Endothelial cell of umbilical vein (primary cell): Measurements from ENCODE around the gene CCND1.

Source experiments
- EZH2 ChIP-seq: IDR thresholded peaks from 2 replicates; pipeline ENCODE4 v1.6.1; 2012; ENCODE audit warnings: borderline replicate concordance, low read depth, mild to moderate bottlenecking, moderate library complexity, low read length, inconsistent platforms; ENCODE audit not compliant: severe bottlenecking
- POLR2A ChIP-seq: IDR thresholded peaks from 2 replicates; pipeline ENCODE4 v1.6.1; 2012; ENCODE audit warnings: low read depth, mild to moderate bottlenecking, control low read depth, low read length
- POLR2AphosphoS5 ChIP-seq: IDR thresholded peaks from 2 replicates; pipeline ENCODE4 v1.6.1; 2012; ENCODE audit warnings: low read depth, mild to moderate bottlenecking, control low read depth, low read length, moderate library complexity; ENCODE audit not compliant: insufficient read depth
- TF ChIP-seq, protein P1 (sequence below), 2 donors: IDR thresholded peaks; 1 replicate in 1 of 2; 2 replicates in 1 of 2; pipeline ENCODE4 v1.5.1; 2011; ENCODE audit warnings: low read length in 2 of 2, mild to moderate bottlenecking in 2 of 2, moderate library complexity in 2 of 2, control low read depth in 1 of 2, inconsistent platforms in 1 of 2, low read depth in 1 of 2; ENCODE audit not compliant: insufficient read depth in 1 of 2; ENCODE audit errors: extremely low read depth in 1 of 2

DNA sequence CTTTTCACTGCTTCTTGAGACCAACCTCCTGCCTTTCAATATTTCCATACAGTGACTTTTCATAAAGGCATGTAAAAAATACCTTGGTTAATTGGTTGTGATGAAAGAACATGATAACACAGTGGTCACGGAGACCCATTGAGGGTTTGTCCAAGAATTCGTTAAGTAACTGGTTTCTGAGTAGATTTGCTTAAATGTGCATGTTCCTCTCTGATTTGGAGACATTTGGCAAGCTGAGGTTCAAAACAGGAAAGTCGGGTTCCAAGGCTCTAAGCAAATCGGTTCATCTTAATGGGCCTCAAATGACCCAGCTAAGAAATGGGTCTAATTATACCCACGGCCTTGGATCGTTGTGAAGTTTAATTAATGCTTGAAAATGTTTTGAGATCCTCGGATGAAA lies 36.9 kb upstream of the CCND1 start:
- no peak for TF ChIP-seq POLR2AphosphoS5
- TF ChIP-seq, protein P1, sequence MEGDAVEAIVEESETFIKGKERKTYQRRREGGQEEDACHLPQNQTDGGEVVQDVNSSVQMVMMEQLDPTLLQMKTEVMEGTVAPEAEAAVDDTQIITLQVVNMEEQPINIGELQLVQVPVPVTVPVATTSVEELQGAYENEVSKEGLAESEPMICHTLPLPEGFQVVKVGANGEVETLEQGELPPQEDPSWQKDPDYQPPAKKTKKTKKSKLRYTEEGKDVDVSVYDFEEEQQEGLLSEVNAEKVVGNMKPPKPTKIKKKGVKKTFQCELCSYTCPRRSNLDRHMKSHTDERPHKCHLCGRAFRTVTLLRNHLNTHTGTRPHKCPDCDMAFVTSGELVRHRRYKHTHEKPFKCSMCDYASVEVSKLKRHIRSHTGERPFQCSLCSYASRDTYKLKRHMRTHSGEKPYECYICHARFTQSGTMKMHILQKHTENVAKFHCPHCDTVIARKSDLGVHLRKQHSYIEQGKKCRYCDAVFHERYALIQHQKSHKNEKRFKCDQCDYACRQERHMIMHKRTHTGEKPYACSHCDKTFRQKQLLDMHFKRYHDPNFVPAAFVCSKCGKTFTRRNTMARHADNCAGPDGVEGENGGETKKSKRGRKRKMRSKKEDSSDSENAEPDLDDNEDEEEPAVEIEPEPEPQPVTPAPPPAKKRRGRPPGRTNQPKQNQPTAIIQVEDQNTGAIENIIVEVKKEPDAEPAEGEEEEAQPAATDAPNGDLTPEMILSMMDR (IDR thresholded peaks at IDR 0.05; ENCODE audit: extremely low read depth in 1 of 2, insufficient read depth in 1 of 2, low read depth in 1 of 2, low read length in 2 of 2), result no peak
- no peak for TF ChIP-seq POLR2A
- TF ChIP-seq EZH2, result no peak
